ENCODE results near the gene CAPSL. TPM values are rescaled to one million over a fixed set of nuclear protein-coding genes. Genes with fewer than 3 reads are reported as not detected.
A peak's percentile ranks its signal among the peaks of the same experiment; 100 is the strongest.
"Not testable (repeated sequence)": the region's sequence is repeated elsewhere in the genome, so short reads cannot be mapped to it uniquely, and the experiment has no call there.

CAPSL gene
- total RNA-seq, 2 experiments from 2014 or later: 0.68 to 0.74 TPM

- Mint-ChIP-seq H3K36me3 (peaks cover 89% of the 10 kb centered on the region), H3K4me3 (no peak overlapping the region), H3K9me3 (peaks cover 23% of the 10 kb centered on the region), H3K27me3 (no peaks in the 10 kb centered on the region), H3K4me1 (peaks cover 76% of the 10 kb centered on the region), H3K27ac (peak overlapping the region; percentile 82)
- DNase-seq: no peak
Observed at GRCh38 chr5:35869685-35870277, 68.6 kb downstream of the CAPSL start.

- Mint-ChIP-seq H3K27me3 (no peaks in the 10 kb centered on the region), H3K9me3 (peaks cover 29% of the 10 kb centered on the region), H3K4me1 (peaks cover 75% of the 10 kb centered on the region), H3K4me3 (no peak overlapping the region), H3K36me3 (peaks cover 87% of the 10 kb centered on the region), H3K27ac (peak overlapping the region; percentile 82)
- no peak for DNase-seq
Observed at GRCh38 chr5:35867998-35868397, 70.4 kb downstream of the CAPSL start.

DNA sequence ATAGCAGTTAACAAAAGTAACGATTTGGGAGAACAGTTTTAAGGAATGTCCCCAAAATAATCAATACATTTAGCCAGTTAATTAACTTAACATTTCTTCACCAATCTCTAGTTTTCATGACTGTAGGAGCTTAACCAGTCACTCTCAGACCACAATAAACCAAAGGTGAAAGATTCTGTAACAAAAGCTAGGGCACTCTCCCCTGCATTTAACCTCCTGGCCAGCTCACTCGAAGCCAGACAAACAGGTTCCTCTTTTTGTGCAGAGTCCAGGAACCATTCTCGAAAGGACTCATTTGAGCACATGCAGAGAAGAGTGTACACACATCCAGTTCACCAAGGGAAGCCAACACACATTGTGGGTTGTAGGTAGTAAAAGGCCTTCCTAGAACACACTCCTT, 75.3 kb downstream of the CAPSL start:
- peaks cover 18% of the 10 kb centered on the region for H3K9me3 Mint-ChIP-seq
- peak; percentile 30 for DNase-seq
- H3K4me3 Mint-ChIP-seq: peak overlapping the region; percentile 84
- H3K36me3 Mint-ChIP-seq: peaks cover 87% of the 10 kb centered on the region
- H3K27ac Mint-ChIP-seq: peak overlapping the region; percentile 92
- no peaks in the 10 kb centered on the region for H3K27me3 Mint-ChIP-seq
- H3K4me1 Mint-ChIP-seq: peaks cover 81% of the 10 kb centered on the region

GRCh38 chr5:35862126-35862525, 76.3 kb downstream of the CAPSL start:
- Mint-ChIP-seq H3K9me3 (peaks cover 16% of the 10 kb centered on the region), H3K27me3 (no peaks in the 10 kb centered on the region), H3K27ac (peak overlapping the region; percentile 92), H3K4me3 (peak overlapping the region; percentile 84), H3K4me1 (peaks cover 76% of the 10 kb centered on the region), H3K36me3 (peaks cover 86% of the 10 kb centered on the region)
- DNase-seq: no peak

GRCh38 chr5:35861718-35862117, 76.7 kb downstream of the CAPSL start:
- Mint-ChIP-seq H3K36me3 (peaks cover 87% of the 10 kb centered on the region), H3K4me1 (peaks cover 77% of the 10 kb centered on the region), H3K27ac (peak overlapping the region; percentile 92), H3K4me3 (peak overlapping the region; percentile 84), H3K27me3 (no peaks in the 10 kb centered on the region), H3K9me3 (peaks cover 16% of the 10 kb centered on the region)
- no peak for DNase-seq

DNA sequence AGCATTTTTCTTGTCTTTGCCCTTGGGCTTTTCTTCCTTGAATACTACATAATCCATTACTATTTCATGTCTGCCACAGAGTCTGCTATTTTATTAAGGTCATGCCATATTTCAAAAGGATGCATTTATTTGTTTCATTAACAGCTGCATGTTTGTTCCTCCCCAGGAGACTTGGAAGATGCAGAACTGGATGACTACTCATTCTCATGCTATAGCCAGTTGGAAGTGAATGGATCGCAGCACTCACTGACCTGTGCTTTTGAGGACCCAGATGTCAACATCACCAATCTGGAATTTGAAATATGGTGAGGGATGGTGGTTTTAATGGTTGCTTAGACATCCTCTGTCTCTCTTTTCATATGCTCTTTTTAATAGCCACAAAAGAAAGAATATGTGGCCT, 77.7 kb downstream of the CAPSL start:
- peaks cover 79% of the 10 kb centered on the region for H3K4me1 Mint-ChIP-seq
- H3K9me3 Mint-ChIP-seq: peaks cover 16% of the 10 kb centered on the region
- peak overlapping the region; percentile 84 for H3K4me3 Mint-ChIP-seq
- peaks cover 86% of the 10 kb centered on the region for H3K36me3 Mint-ChIP-seq
- DNase-seq: no peak
- peak overlapping the region; percentile 92 for H3K27ac Mint-ChIP-seq
- no peaks in the 10 kb centered on the region for H3K27me3 Mint-ChIP-seq

DNA sequence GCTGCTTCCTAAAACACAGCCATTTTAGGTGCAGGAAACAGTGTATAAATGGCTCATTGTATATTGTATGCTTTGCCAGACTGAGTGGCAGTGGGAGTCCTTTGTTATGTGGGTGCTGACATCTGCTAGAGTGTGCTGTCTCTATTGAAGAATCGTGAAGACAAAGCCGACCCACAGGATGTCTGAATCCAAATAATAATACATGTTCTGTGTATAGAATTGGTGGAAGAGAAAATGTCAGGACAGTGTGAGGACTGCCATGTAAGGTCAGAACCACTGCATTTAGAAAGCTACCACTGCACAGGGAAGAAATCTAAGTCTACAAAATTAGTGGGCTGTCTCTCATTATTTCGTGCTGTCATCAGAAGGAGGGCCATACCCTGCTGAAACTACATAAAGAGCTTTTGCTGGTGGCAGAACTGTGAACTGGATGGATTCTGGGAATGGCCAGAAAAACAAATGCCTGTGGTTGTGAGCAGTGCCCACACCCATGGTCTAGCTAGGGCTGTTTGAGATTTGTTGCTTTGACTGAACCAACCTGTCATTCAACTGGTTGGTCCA, 79.2 kb downstream of the CAPSL start:
- Mint-ChIP-seq H3K4me1 (peaks cover 81% of the 10 kb centered on the region), H3K4me3 (peak overlapping the region; percentile 84), H3K27me3 (no peaks in the 10 kb centered on the region), H3K36me3 (peaks cover 86% of the 10 kb centered on the region), H3K27ac (peak overlapping the region; percentile 92), H3K9me3 (peaks cover 5% of the 10 kb centered on the region)
- DNase-seq: no peak

GRCh38 chr5:35857606-35858205, 80.7 kb downstream of the CAPSL start:
- no peaks in the 10 kb centered on the region for H3K27me3 Mint-ChIP-seq
- DNase-seq: no peak
- H3K9me3 Mint-ChIP-seq: no peaks in the 10 kb centered on the region
- H3K27ac Mint-ChIP-seq: peak overlapping the region; percentile 95
- H3K4me3 Mint-ChIP-seq: peak overlapping the region; percentile 80
- peaks cover 74% of the 10 kb centered on the region for H3K4me1 Mint-ChIP-seq
- peaks cover 86% of the 10 kb centered on the region for H3K36me3 Mint-ChIP-seq

- DNase-seq: no peak
- H3K27me3 Mint-ChIP-seq: no peaks in the 10 kb centered on the region
- no peaks in the 10 kb centered on the region for H3K9me3 Mint-ChIP-seq
- peaks cover 84% of the 10 kb centered on the region for H3K36me3 Mint-ChIP-seq
- H3K4me1 Mint-ChIP-seq: peaks cover 73% of the 10 kb centered on the region
- H3K4me3 Mint-ChIP-seq: peak within 1 kb of the TSS; percentile 86
- peak within 1 kb of the TSS; percentile 95 for H3K27ac Mint-ChIP-seq
Observed at GRCh38 chr5:35856765-35857351, 81.6 kb downstream of the CAPSL start, which contains the start of gene IL7R. Gene IL7R, plus strand, starts transcription at chr5:35856891. Its CDS starts 87 bp downstream, at chr5:35856978.

GRCh38 chr5:35856186-35856764, 82.1 kb downstream of the CAPSL start:
- not testable (repeated sequence) for DNase-seq

DNA sequence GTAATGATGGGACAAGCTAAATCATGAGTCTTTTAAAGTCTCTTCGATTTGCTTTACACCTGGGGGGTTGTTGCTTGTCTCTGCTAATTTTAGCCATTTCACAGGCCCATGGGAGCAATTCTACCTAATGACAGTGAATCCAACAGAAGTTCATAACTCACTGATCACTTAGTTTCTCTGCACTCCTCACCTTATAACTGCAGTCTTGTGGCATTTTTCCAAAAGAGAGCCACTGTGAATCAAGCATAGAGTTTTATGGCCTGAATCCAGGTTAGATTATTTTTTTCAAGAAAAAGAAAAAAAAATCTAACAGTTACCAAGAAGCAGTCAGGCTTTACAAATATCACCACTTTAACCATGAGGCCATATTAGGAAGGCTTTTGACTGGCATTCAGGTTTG, 83.2 kb downstream of the CAPSL start:
- H3K4me3 Mint-ChIP-seq: peak overlapping the region; percentile 86
- peaks cover 4% of the 10 kb centered on the region for H3K9me3 Mint-ChIP-seq
- peak overlapping the region; percentile 95 for H3K27ac Mint-ChIP-seq
- peaks cover 81% of the 10 kb centered on the region for H3K36me3 Mint-ChIP-seq
- peaks cover 73% of the 10 kb centered on the region for H3K4me1 Mint-ChIP-seq
- no peaks in the 10 kb centered on the region for H3K27me3 Mint-ChIP-seq
- DNase-seq: no peak

More at GRCh38 chr5:35856186-35856764, 82.1 kb downstream of the CAPSL start:
- H3K4me1 Mint-ChIP-seq: peaks cover 73% of the 10 kb centered on the region
- H3K36me3 Mint-ChIP-seq: peaks cover 84% of the 10 kb centered on the region
- H3K27me3 Mint-ChIP-seq, H3K9me3 Mint-ChIP-seq: not testable (repeated sequence)
- H3K4me3 Mint-ChIP-seq: peak overlapping the region; percentile 80
- peak overlapping the region; percentile 95 for H3K27ac Mint-ChIP-seq

Other genes starting within 250 kb of the CAPSL start
- gene IL7R, start 81.7 kb downstream of the CAPSL start, total RNA-seq: 100 to 1,000 TPM; 112 to 117 TPM
- not detected for gene UGT3A1, start 52.8 kb upstream of the CAPSL start, total RNA-seq
- gene UGT3A2, start 128.3 kb upstream of the CAPSL start, total RNA-seq: not detected
- 10 to 100 TPM in 1 of 2 experiments, 1 to 10 TPM in 1; 9.3 to 11.5 TPM for gene LMBRD2, start 213.3 kb upstream of the CAPSL start, total RNA-seq
- gene SKP2, start 213.5 kb upstream of the CAPSL start, total RNA-seq: 10 to 100 TPM; 61.6 to 63.4 TPM